HepG2 (cell line): ENCODE data around the gene THAP3. TPM values are rescaled to one million over a fixed set of nuclear protein-coding genes. Genes with fewer than 3 reads are reported as not detected.
A peak's percentile ranks its signal among the peaks of the same experiment; 100 is the strongest.

Experiments
- BCL6 ChIP-seq: IDR thresholded peaks from 2 replicates; pipeline ENCODE4 v1.6.1; 2016; ENCODE audit warnings: missing genetic modification reagents, missing compliant biosample characterization
- EED ChIP-seq: sonication (generic); formaldehyde crosslinking; IDR thresholded peaks from 2 replicates; pipeline ENCODE4 v1.5.0; 2020; ENCODE audit warnings: mild to moderate bottlenecking, missing genetic modification reagents
- GABPA ChIP-seq, 2 experiments: IDR thresholded peaks; 2 replicates each; pipeline ENCODE4 v1.6.1; 2011 to 2016; ENCODE audit warnings: low read depth in 2 of 2, low read length in 1 of 2, missing biosample characterization in 1 of 2, missing genetic modification characterization in 1 of 2
- KMT2A ChIP-seq: sonication (generic); formaldehyde crosslinking; IDR thresholded peaks from 2 replicates; pipeline ENCODE4 v1.4.0; 2020; ENCODE audit warnings: missing genetic modification reagents
- MIER3 ChIP-seq: IDR thresholded peaks from 2 replicates; pipeline ENCODE4 v1.6.1; 2016; ENCODE audit warnings: missing compliant biosample characterization, borderline replicate concordance
- MZF1 ChIP-seq: sonication (generic); formaldehyde crosslinking; IDR thresholded peaks from 2 replicates; pipeline ENCODE4 v1.8.1; 2023; ENCODE audit warnings: mild to moderate bottlenecking, missing genetic modification reagents, borderline replicate concordance
- WIZ ChIP-seq: sonication (generic); formaldehyde crosslinking; IDR thresholded peaks from 2 replicates; pipeline ENCODE4 v1.5.1; 2020; ENCODE audit warnings: mild to moderate bottlenecking, missing genetic modification reagents
- ZBTB21 ChIP-seq: sonication (generic); formaldehyde crosslinking; IDR thresholded peaks from 2 replicates; pipeline ENCODE4 v1.4.0; 2020; ENCODE audit warnings: missing genetic modification reagents
- ZNF20 ChIP-seq: sonication (generic); formaldehyde crosslinking; IDR thresholded peaks from 2 replicates; pipeline ENCODE4 v1.4.0; 2020; ENCODE audit warnings: mild to moderate bottlenecking, moderate library complexity, missing genetic modification reagents
- ZNF230 ChIP-seq: sonication (generic); formaldehyde crosslinking; IDR thresholded peaks from 2 replicates; pipeline ENCODE4 v1.4.0; 2020; ENCODE audit warnings: mild to moderate bottlenecking, missing genetic modification reagents
- ZNF333 ChIP-seq: sonication (generic); formaldehyde crosslinking; IDR thresholded peaks from 2 replicates; pipeline ENCODE4 v1.4.0; 2020; ENCODE audit warnings: mild to moderate bottlenecking, missing genetic modification reagents, borderline replicate concordance
- ZNF432 ChIP-seq: sonication (generic); formaldehyde crosslinking; IDR thresholded peaks from 2 replicates; pipeline ENCODE4 v1.5.0; 2020; ENCODE audit warnings: missing genetic modification reagents, mild to moderate bottlenecking, borderline replicate concordance
- ZNF549 ChIP-seq: sonication (generic); formaldehyde crosslinking; IDR thresholded peaks from 2 replicates; pipeline ENCODE4 v1.5.0; 2020; ENCODE audit warnings: missing genetic modification reagents
- ZNF564 ChIP-seq: sonication (generic); formaldehyde crosslinking; IDR thresholded peaks from 2 replicates; pipeline ENCODE4 v1.8.1; 2023; ENCODE audit warnings: mild to moderate bottlenecking, missing genetic modification reagents
- ZNF660 ChIP-seq: sonication (generic); formaldehyde crosslinking; IDR thresholded peaks from 2 replicates; pipeline ENCODE4 v1.5.1; 2020; ENCODE audit warnings: mild to moderate bottlenecking, low read depth, missing genetic modification reagents, borderline replicate concordance
- polyA plus RNA-seq, 8 experiments: library from polyadenylated mRNA; depleted of rRNA in 3 of 8; stranded (reverse) in 7 of 8; unstranded in 1 of 8; fragments of >200 nt; fragmentation: Illumina TruSeq in 4 of 8; extraction: Trizol in 4 of 8; gene quantifications; 2 replicates each; pipeline versions ENCODE4 v1.2.1 to v1.2.3, GENCODE V29; 2011 to 2016; ENCODE audit warnings: low read depth in 4 of 8, missing spikeins in 1 of 8, mixed read lengths in 1 of 8; ENCODE audit not compliant: insufficient read depth in 1 of 8
- total RNA-seq, 5 experiments: library from RNA; depleted of rRNA; stranded (reverse); fragments of >200 nt; fragmentation: Illumina TruSeq; extraction: Trizol; gene quantifications; 2 replicates each; pipeline ENCODE4 v1.2.3, GENCODE V29; 2016; ENCODE audit warnings: low read depth in 1 of 5
- TF ChIP-seq, protein P1 (sequence below): sonication (generic); formaldehyde crosslinking; IDR thresholded peaks from 2 replicates; pipeline ENCODE4 v1.5.0; 2020; ENCODE audit warnings: mild to moderate bottlenecking, missing genetic modification reagents
- TF ChIP-seq, protein P2 (sequence below): sonication (generic); formaldehyde crosslinking; IDR thresholded peaks from 2 replicates; pipeline ENCODE4 v1.8.0; 2022; ENCODE audit warnings: low read depth, missing genetic modification reagents
- TF ChIP-seq, protein P3 (sequence below): sonication (generic); formaldehyde crosslinking; IDR thresholded peaks from 2 replicates; pipeline ENCODE4 v1.8.0; 2022; ENCODE audit warnings: missing genetic modification reagents, mild to moderate bottlenecking, moderate library complexity, borderline replicate concordance
- TF ChIP-seq, protein P4 (sequence below): sonication (generic); formaldehyde crosslinking; IDR thresholded peaks from 2 replicates; pipeline ENCODE4 v1.5.0; 2020; ENCODE audit warnings: mild to moderate bottlenecking, missing genetic modification reagents
- TF ChIP-seq, protein P5 (sequence below): sonication (generic); formaldehyde crosslinking; IDR thresholded peaks from 2 replicates; pipeline ENCODE4 v1.4.0; 2020; ENCODE audit warnings: missing genetic modification reagents

Gene THAP3
- total and polyA plus RNA-seq, 2 of the 13 experiments (the other 11 are each of a cell fraction or from before 2014, with no cell fraction given): 10.3 to 14.9 TPM

DNA sequence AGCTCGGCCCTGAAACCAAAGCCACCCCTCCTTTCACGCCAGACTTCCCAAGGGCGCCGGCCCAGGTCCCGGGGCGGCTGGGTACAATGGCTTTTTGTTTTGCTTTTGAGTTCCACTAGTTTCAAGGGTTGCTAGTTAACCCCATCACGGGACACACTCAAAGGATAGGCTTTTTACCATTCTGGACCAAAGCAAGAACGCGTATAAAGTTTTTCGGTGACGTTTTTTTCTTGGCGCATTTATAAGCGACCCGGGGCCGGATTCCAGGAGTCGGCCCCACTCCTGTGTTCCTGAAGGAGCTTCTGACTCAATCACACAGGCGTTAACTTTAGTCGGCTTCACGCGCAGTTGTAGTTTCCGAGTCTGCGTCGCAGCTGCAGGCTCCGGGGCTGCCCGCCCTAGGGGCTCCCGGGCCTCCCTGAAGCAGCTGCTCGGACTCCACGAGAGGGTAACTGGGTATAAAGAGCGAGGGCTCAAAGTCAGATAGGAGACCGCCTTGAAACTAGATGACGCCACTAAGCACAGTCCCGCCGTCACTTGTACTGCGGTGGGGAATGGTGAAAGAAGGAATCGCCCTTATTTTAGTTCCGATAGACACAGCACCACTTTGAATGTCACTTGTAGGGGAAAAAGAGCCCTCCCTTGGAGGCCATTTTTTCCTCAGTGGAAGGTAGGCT is 21.3 kb upstream of the THAP3 start (continued):
- TF ChIP-seq ZNF564 (CRISPR knock-in tag): 0 out of 2 replicates have a peak, but pooled peaks have one; percentile 60
- 0 out of 2 replicates have a peak, but pooled peaks have one; percentile 33 for TF ChIP-seq ZNF549 (CRISPR knock-in tag)
- TF ChIP-seq ZBTB21 (CRISPR knock-in tag): peak; percentile 71; the same call in 1 of the 2 replicates
- TF ChIP-seq KMT2A (CRISPR knock-in tag): peak; percentile 47; the same call in 1 of the 2 replicates
- no peak for TF ChIP-seq EED (CRISPR knock-in tag)
- no peak for TF ChIP-seq MIER3 (CRISPR knock-in tag)
- no peak for TF ChIP-seq WIZ
- 0 out of 2 replicates have a peak, but pooled peaks have one; percentile 41 for TF ChIP-seq ZNF432 (CRISPR knock-in tag)
- peak; percentile 37; the same call in 1 of the 2 replicates for TF ChIP-seq ZNF20 (CRISPR knock-in tag)
- no peak for TF ChIP-seq GABPA (IDR thresholded peaks at IDR 0.05; ENCODE audit: low read depth, low read length)
- TF ChIP-seq GABPA (CRISPR knock-in tag; IDR thresholded peaks at IDR 0.05; ENCODE audit: low read depth): no peak
- TF ChIP-seq, protein P1, sequence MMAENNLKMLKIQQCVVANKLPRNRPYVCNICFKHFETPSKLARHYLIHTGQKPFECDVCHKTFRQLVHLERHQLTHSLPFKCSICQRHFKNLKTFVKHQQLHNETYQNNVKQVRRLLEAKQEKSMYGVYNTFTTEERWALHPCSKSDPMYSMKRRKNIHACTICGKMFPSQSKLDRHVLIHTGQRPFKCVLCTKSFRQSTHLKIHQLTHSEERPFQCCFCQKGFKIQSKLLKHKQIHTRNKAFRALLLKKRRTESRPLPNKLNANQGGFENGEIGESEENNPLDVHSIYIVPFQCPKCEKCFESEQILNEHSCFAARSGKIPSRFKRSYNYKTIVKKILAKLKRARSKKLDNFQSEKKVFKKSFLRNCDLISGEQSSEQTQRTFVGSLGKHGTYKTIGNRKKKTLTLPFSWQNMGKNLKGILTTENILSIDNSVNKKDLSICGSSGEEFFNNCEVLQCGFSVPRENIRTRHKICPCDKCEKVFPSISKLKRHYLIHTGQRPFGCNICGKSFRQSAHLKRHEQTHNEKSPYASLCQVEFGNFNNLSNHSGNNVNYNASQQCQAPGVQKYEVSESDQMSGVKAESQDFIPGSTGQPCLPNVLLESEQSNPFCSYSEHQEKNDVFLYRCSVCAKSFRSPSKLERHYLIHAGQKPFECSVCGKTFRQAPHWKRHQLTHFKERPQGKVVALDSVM (CRISPR knock-in tag): no peak
- TF ChIP-seq ZNF230 (CRISPR knock-in tag): no peak
- peak; percentile 41; the same call in 1 of the 2 replicates for TF ChIP-seq BCL6 (CRISPR knock-in tag)
- no peak for TF ChIP-seq MZF1 (CRISPR knock-in tag)
- TF ChIP-seq, protein P2, sequence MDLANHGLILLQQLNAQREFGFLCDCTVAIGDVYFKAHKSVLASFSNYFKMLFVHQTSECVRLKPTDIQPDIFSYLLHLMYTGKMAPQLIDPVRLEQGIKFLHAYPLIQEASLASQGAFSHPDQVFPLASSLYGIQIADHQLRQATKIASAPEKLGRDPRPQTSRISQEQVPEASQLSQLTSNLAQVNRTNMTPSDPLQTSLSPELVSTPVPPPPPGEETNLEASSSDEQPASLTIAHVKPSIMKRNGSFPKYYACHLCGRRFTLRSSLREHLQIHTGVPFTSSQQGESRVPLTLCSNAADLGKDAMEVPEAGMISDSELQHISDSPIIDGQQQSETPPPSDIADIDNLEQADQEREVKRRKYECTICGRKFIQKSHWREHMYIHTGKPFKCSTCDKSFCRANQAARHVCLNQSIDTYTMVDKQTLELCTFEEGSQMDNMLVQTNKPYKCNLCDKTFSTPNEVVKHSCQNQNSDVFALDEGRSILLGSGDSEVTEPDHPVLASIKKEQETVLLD (CRISPR knock-in tag): peak; percentile 45; the same call in 1 of the 2 replicates
- peak; percentile 20; the same call in 1 of the 2 replicates for TF ChIP-seq ZNF333
- TF ChIP-seq, protein P3, sequence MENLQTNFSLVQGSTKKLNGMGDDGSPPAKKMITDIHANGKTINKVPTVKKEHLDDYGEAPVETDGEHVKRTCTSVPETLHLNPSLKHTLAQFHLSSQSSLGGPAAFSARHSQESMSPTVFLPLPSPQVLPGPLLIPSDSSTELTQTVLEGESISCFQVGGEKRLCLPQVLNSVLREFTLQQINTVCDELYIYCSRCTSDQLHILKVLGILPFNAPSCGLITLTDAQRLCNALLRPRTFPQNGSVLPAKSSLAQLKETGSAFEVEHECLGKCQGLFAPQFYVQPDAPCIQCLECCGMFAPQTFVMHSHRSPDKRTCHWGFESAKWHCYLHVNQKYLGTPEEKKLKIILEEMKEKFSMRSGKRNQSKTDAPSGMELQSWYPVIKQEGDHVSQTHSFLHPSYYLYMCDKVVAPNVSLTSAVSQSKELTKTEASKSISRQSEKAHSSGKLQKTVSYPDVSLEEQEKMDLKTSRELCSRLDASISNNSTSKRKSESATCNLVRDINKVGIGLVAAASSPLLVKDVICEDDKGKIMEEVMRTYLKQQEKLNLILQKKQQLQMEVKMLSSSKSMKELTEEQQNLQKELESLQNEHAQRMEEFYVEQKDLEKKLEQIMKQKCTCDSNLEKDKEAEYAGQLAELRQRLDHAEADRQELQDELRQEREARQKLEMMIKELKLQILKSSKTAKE: peak; percentile 40; the same call in 1 of the 2 replicates
- TF ChIP-seq, protein P4, sequence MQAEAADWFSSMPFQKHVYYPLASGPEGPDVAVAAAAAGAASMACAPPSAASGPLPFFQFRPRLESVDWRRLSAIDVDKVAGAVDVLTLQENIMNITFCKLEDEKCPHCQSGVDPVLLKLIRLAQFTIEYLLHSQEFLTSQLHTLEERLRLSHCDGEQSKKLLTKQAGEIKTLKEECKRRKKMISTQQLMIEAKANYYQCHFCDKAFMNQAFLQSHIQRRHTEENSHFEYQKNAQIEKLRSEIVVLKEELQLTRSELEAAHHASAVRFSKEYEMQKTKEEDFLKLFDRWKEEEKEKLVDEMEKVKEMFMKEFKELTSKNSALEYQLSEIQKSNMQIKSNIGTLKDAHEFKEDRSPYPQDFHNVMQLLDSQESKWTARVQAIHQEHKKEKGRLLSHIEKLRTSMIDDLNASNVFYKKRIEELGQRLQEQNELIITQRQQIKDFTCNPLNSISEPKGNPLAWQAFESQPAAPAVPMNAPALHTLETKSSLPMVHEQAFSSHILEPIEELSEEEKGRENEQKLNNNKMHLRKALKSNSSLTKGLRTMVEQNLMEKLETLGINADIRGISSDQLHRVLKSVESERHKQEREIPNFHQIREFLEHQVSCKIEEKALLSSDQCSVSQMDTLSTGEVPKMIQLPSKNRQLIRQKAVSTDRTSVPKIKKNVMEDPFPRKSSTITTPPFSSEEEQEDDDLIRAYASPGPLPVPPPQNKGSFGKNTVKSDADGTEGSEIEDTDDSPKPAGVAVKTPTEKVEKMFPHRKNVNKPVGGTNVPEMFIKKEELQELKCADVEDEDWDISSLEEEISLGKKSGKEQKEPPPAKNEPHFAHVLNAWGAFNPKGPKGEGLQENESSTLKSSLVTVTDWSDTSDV (CRISPR knock-in tag): no peak
- TF ChIP-seq, protein P5, sequence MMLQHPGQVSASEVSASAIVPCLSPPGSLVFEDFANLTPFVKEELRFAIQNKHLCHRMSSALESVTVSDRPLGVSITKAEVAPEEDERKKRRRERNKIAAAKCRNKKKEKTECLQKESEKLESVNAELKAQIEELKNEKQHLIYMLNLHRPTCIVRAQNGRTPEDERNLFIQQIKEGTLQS: peak; percentile 6; the same call in 1 of the 2 replicates
- TF ChIP-seq ZNF660 (CRISPR knock-in tag): no peak
